Prostate gland (tissue), 2 donors: Measurements from ENCODE around the gene PRRT1B. TPM values are rescaled to one million over a fixed set of nuclear protein-coding genes. Genes with fewer than 3 reads are reported as not detected.

Experiments used
- DNase-seq: peaks from one replicate; pipeline ENCODE4 v3.0.0-alpha.2; 2019; ENCODE audit warnings: low spot score
- H3K27ac ChIP-seq, 2 donors: fragments of 200-600 bp; sonication (generic); 2 replicates each; pipeline ENCODE4 v1.5.1; 2017 to 2019
- H3K27me3 ChIP-seq: fragments of 200-600 bp; sonication (generic); replicated peaks from 2 replicates; pipeline ENCODE4 v1.5.1; 2019; ENCODE audit not compliant: insufficient read depth
- H3K36me3 ChIP-seq, 2 donors: fragments of 200-600 bp; sonication (generic); 1 replicate in 1 of 2; 2 replicates in 1 of 2; pipeline versions ENCODE4 v1.5.1 to v1.8.1; 2017 to 2019
- H3K4me1 ChIP-seq: fragments of 200-600 bp; sonication (generic); replicated peaks from 2 replicates; pipeline ENCODE4 v1.5.1; 2019
- H3K4me3 ChIP-seq, 2 donors: fragments of 200-600 bp; sonication (generic); 2 replicates each; pipeline ENCODE4 v1.5.1; 2017 to 2019
- H3K9me3 ChIP-seq: fragments of 200-600 bp; sonication (generic); 2 replicates; pipeline ENCODE4 v1.5.1; 2017
- CTCF ChIP-seq, 4 experiments: fragments of 200-600 bp in 2 of 4; fragments of 450-650 bp in 2 of 4; sonication (generic) in 2 of 4; IDR thresholded peaks; 1 replicate in 3 of 4; 2 replicates in 1 of 4; pipeline ENCODE4 v1.5.1; 2016 to 2019; ENCODE audit warnings: antibody characterized with exemption in 4 of 4, mild to moderate bottlenecking in 2 of 4, moderate library complexity in 2 of 4
- POLR2A ChIP-seq: fragments of 450-650 bp; IDR thresholded peaks from one replicate; pipeline ENCODE4 v1.6.1; 2016; ENCODE audit warnings: antibody characterized with exemption, mild to moderate bottlenecking
- POLR2AphosphoS5 ChIP-seq: sonication (generic); formaldehyde crosslinking; IDR thresholded peaks from one replicate; pipeline ENCODE4 v1.6.1; 2017; ENCODE audit warnings: antibody characterized with exemption
- WGBS: methylation state at CpG from one replicate; pipeline ENCODE4 v1.1.5; 2018; 5-methylcytosine and 5-hydroxymethylcytosine counted together
- intact Hi-C: fragments of 100-400 bp; cut with DNase I; formaldehyde crosslinking; loops from one replicate; pipeline ENCODE4 v1.14.2; 2022
- total RNA-seq, 2 donors: library from RNA; depleted of rRNA; stranded (reverse); fragments of >200 nt; gene quantifications; one replicate each; pipeline ENCODE4 v1.1.0, GENCODE V29; 2016

PRRT1B gene
- total RNA-seq, 2 donors from 2014 or later: 3.7 to 25.4 TPM

GRCh38 chr9:131534721-131535237 lies 10.5 kb upstream of the PRRT1B start:
- Histone ChIP-seq H3K9me3 (no peaks in the 10 kb centered on the region), H3K27ac (no peak overlapping the region), H3K4me1 (peaks cover 5% of the 10 kb centered on the region), H3K27me3 (no peaks in the 10 kb centered on the region), H3K4me3 (no peak overlapping the region), H3K36me3 (no peaks in the 10 kb centered on the region)
- intact Hi-C loops: no loop called here
- TF ChIP-seq CTCF (IDR thresholded peaks at IDR 0.05) (no peak), POLR2A (no peak), POLR2AphosphoS5 (no peak)
- no peak for DNase-seq
- 48% methylated on average over 8 of the region's 8 CpGs for WGBS

- DNase-seq: no peak
- no peaks in the 10 kb centered on the region for H3K9me3 ChIP-seq
Observed at GRCh38 chr9:131537946-131538345, 7.4 kb upstream of the PRRT1B start.

GRCh38 chr9:131539223-131539923 lies 6.0 kb upstream of the PRRT1B start:
- TF ChIP-seq POLR2A (no peak), POLR2AphosphoS5 (no peak), CTCF (IDR thresholded peaks at IDR 0.05) (no peak)
- intact Hi-C loops: no loop called here
- 86% methylated on average over 7 of the region's 7 CpGs for WGBS
- no peak for DNase-seq
- no peaks in the 10 kb centered on the region for H3K36me3 ChIP-seq
- no peaks in the 10 kb centered on the region for H3K4me1 ChIP-seq
- no peak overlapping the region for H3K27ac ChIP-seq
- no peaks in the 10 kb centered on the region for H3K27me3 ChIP-seq
- no peaks in the 10 kb centered on the region for H3K9me3 ChIP-seq
- H3K4me3 ChIP-seq: no peak overlapping the region

More at GRCh38 chr9:131537946-131538345, 7.4 kb upstream of the PRRT1B start:
- H3K36me3 ChIP-seq: no peaks in the 10 kb centered on the region
- no peaks in the 10 kb centered on the region for H3K27me3 ChIP-seq
- H3K4me3 ChIP-seq: no peak overlapping the region
- no peak for TF ChIP-seq CTCF (IDR thresholded peaks at IDR 0.05)
- no peak for TF ChIP-seq POLR2A
- TF ChIP-seq POLR2AphosphoS5: no peak
- H3K4me1 ChIP-seq: no peaks in the 10 kb centered on the region
- intact Hi-C loops: no loop called here
- no peak overlapping the region for H3K27ac ChIP-seq
- WGBS: 91% methylated on average over 19 of the region's 19 CpGs

- Histone ChIP-seq H3K9me3 (no peaks in the 10 kb centered on the region), H3K4me3 (no peak overlapping the region), H3K4me1 (peaks cover 8% of the 10 kb centered on the region), H3K27ac (no peak overlapping the region), H3K27me3 (no peaks in the 10 kb centered on the region), H3K36me3 (no peaks in the 10 kb centered on the region)
- DNase-seq: no peak
- no peak for TF ChIP-seq CTCF (IDR thresholded peaks at IDR 0.05)
- no peak for TF ChIP-seq POLR2AphosphoS5
- no peak for TF ChIP-seq POLR2A
- intact Hi-C loops: no loop called here
- 94% methylated on average over 6 of the region's 6 CpGs for WGBS
Observed at GRCh38 chr9:131543141-131543540, 2.2 kb upstream of the PRRT1B start.

GRCh38 chr9:131545786-131546335 lies 538 bp downstream of the PRRT1B start:
- 2% methylated on average over 30 of the region's 30 CpGs for WGBS
- Histone ChIP-seq H3K4me1 (peaks cover 8% of the 10 kb centered on the region), H3K27ac (peak overlapping the region in 1 of 2 donors; percentile 70), H3K27me3 (no peaks in the 10 kb centered on the region), H3K9me3 (no peaks in the 10 kb centered on the region), H3K4me3 (peak overlapping the region; percentile 27 to 41), H3K36me3 (no peaks in the 10 kb centered on the region)
- intact Hi-C loops: no loop called here
- no peak for DNase-seq
- TF ChIP-seq POLR2AphosphoS5 (no peak), POLR2A (no peak), CTCF (IDR thresholded peaks at IDR 0.05) (no peak)
